Measurements from ENCODE around the gene TDRD9. TPM values are rescaled to one million over a fixed set of nuclear protein-coding genes. Genes with fewer than 3 reads are reported as not detected.

Gene TDRD9
- total RNA-seq (2014; rRNA removed; shearing (Covaris generic)) = 2.2 and 4.1 TPM in 2 replicates

GRCh38 chr14:103928011-103928890, at the start of gene TDRD9:
Gene TDRD9 (plus strand): TSS chr14:103928456. CDS start chr14:103928510, 54 bp downstream.
- H3K4me1 ChIP-seq (replicated peaks) = no peaks in the 10 kb centered on the region
- H3K36me3 ChIP-seq = no peaks in the 10 kb centered on the region
- DNase-seq (ENCODE audit: low read depth in 1 of 2, low spot score in 2 of 2) = no peak

DNA sequence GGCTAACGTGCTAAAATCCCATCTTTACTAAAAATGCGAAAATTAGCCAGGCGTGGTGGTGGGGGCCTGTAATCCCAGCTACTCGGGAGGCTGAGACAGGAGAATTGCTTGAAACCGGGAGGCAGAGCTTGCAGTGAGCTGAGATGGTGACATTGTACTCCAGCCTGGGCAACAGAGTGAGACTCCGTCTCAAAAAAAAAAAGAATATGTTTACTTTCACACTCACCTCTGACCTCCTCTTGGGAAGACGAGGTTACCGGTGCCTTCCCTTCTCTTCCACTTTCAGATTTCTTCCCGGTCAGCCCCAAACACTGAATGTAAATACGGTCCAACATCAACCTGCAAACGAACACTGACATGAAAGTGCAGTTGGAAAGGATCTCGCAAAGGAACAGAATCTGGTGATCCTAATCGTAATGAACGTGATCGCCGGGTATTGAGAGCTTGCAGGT, 49.1 kb upstream of the TDRD9 start:
- H3K36me3 ChIP-seq = no peaks in the 10 kb centered on the region
- no peak overlapping the region for H3K4me3 ChIP-seq
- H3K9me3 ChIP-seq (replicated peaks) = no peaks in the 10 kb centered on the region
- no peaks in the 10 kb centered on the region for H3K27me3 ChIP-seq (replicated peaks)
- H3K4me1 ChIP-seq (replicated peaks) = peaks cover 13% of the 10 kb centered on the region
- no peak overlapping the region for H3K27ac ChIP-seq
- no peak for DNase-seq (ENCODE audit: low read depth in 1 of 2, low spot score in 2 of 2)

More at GRCh38 chr14:103928011-103928890, at the start of gene TDRD9:
- H3K27ac ChIP-seq = no peak within 1 kb of the TSS
- H3K9me3 ChIP-seq (replicated peaks) = no peaks in the 10 kb centered on the region
- H3K4me3 ChIP-seq = no peak within 1 kb of the TSS
- H3K27me3 ChIP-seq (replicated peaks) = no peaks in the 10 kb centered on the region

- H3K4me3 ChIP-seq = no peak overlapping the region
- no peaks in the 10 kb centered on the region for H3K27me3 ChIP-seq (replicated peaks)
- H3K36me3 ChIP-seq = no peaks in the 10 kb centered on the region
- H3K9me3 ChIP-seq (replicated peaks) = no peaks in the 10 kb centered on the region
- DNase-seq (ENCODE audit: low read depth in 1 of 2, low spot score in 2 of 2) = no peak
- H3K4me1 ChIP-seq (replicated peaks) = peaks cover 13% of the 10 kb centered on the region
- H3K27ac ChIP-seq = no peak overlapping the region
Observed at GRCh38 chr14:103879570-103880347, 48.5 kb upstream of the TDRD9 start.

DNA sequence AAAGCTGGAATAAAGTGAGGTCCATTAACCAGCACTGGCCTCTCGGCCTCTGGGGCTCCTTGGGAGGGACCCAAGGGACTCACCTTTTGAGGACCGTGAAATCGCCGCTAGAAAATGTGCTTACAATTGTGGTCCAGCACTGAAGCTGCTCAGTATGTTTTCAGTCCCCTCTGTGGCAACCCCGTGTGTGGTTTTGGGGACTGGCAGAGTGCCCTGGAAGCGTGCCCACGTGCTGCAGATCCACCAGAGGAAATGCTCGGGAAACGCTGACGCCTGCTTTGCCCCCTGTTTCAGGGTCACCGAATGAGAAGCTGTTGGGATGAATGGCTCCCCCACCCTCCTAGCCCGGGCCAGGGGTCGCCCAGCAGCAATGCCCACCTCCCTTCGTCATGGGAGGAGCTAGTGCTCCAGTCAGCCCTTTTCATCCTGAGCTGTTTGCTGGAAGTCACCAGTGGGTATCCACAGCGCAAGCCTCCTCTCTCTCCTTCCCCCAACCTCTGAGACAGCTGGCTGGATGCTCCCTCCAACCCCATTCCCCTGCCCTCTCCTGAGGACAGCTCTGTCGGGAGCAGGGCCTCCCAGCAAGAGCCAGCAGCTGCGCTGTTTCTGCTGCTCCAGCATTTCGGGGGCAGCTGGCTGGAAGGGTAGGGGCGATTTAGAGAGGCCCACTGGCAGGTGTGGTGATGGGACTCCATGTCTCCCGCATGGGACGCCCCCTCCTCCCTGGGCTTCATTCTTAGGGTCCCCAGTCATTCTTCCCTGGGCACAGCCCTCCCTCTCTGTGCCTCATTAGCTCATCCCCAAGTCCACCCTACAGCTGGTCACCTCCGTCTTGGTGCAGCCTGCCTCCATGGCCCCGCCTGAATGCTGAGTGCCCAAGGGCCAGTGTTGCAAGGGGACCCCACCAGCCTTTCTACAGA, 47.6 kb upstream of the TDRD9 start:
- Histone ChIP-seq H3K27me3 (replicated peaks) (no peaks in the 10 kb centered on the region), H3K4me1 (replicated peaks) (peaks cover 13% of the 10 kb centered on the region), H3K9me3 (replicated peaks) (no peaks in the 10 kb centered on the region), H3K27ac (no peak overlapping the region), H3K36me3 (no peaks in the 10 kb centered on the region), H3K4me3 (no peak overlapping the region)
- DNase-seq (ENCODE audit: low read depth in 1 of 2, low spot score in 2 of 2) = peak; percentile 43 to 57

DNA sequence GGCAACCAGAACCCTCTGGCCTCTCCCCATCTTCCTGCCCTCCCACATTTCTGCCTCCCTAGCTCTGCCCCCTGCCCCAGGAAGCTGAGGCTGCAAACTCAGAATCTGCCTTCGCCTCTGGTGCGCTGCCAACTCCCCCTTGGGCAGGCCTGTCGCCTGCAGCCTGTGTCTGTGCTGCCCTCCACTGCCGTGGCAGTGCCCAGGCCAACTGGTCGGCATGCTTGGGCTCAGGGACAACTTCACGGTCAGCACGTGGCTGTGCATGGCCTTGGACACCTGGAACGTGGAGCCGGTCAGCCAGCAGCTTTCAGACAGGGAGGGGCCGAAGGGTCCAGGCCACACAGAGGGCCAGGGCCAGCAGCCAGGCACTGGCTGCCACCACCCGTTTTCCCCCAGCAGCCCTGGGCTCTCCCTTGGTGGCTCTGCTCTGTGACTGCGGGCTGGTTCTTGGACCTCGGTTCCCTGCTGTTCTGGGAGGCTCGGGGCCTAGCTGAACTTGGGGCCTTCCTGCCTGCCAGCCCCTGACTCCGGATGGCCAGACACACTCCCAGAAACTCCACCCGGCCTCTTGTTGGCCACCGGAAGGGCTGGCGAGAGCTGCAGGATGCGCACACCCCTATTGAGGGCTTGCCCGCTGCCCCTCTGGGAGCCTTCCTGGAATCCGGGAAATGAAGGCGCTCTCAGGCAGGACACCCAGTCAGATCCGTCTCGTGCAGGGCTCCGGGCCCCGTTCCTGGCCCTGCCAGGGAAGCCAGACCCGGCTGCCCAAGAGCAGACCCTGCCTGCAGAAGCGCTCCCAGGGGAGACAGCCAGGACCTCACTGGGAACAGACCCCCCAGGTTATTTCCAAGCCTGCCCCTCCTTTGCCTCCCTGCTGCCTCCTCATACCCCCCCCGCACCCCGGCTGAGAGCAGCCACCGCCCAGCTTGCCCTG, 46.7 kb upstream of the TDRD9 start:
- no peaks in the 10 kb centered on the region for H3K9me3 ChIP-seq (replicated peaks)
- peaks cover 13% of the 10 kb centered on the region for H3K4me1 ChIP-seq (replicated peaks)
- no peak overlapping the region for H3K27ac ChIP-seq
- no peaks in the 10 kb centered on the region for H3K36me3 ChIP-seq
- no peak overlapping the region for H3K4me3 ChIP-seq
- no peaks in the 10 kb centered on the region for H3K27me3 ChIP-seq (replicated peaks)
- no peak for DNase-seq (ENCODE audit: low read depth in 1 of 2, low spot score in 2 of 2)

GRCh38 chr14:103882503-103883262, 45.6 kb upstream of the TDRD9 start:
- Histone ChIP-seq H3K4me1 (replicated peaks) (peaks cover 13% of the 10 kb centered on the region), H3K9me3 (replicated peaks) (no peaks in the 10 kb centered on the region), H3K27ac (no peak overlapping the region), H3K27me3 (replicated peaks) (no peaks in the 10 kb centered on the region), H3K36me3 (no peaks in the 10 kb centered on the region), H3K4me3 (no peak overlapping the region)
- no peak for DNase-seq (ENCODE audit: low read depth in 1 of 2, low spot score in 2 of 2)

GRCh38 chr14:103883263-103883523, 45.1 kb upstream of the TDRD9 start:
- Histone ChIP-seq H3K4me1 (replicated peaks) (peaks cover 13% of the 10 kb centered on the region), H3K36me3 (no peaks in the 10 kb centered on the region), H3K27me3 (replicated peaks) (no peaks in the 10 kb centered on the region), H3K27ac (no peak overlapping the region), H3K9me3 (replicated peaks) (no peaks in the 10 kb centered on the region), H3K4me3 (no peak overlapping the region)
- no peak for DNase-seq (ENCODE audit: low read depth in 1 of 2, low spot score in 2 of 2)

DNA sequence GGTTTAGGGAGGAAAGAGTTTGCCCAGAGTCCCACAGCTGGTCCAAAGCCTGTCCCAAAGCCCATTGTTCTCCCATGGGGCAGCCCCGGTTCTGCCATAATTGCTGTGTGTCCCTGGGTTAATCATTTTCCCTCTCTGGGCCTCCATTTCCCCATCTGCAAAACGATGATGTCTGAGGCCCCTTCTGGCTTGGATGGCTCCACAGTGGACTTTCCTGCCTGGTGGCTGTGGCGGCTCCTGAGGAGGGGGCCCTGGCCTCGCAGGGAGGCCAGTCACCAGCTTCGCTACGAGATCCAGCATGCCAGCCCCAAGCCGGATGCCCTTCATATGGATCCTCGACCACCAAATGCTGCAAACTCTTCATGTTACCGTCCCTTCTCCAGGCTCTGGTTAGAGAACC, 43.4 kb upstream of the TDRD9 start:
- Histone ChIP-seq H3K9me3 (replicated peaks) (no peaks in the 10 kb centered on the region), H3K27ac (no peak overlapping the region), H3K4me3 (no peak overlapping the region), H3K4me1 (replicated peaks) (peaks cover 19% of the 10 kb centered on the region), H3K36me3 (no peaks in the 10 kb centered on the region), H3K27me3 (replicated peaks) (no peaks in the 10 kb centered on the region)
- no peak for DNase-seq (ENCODE audit: low read depth in 1 of 2, low spot score in 2 of 2)

DNA sequence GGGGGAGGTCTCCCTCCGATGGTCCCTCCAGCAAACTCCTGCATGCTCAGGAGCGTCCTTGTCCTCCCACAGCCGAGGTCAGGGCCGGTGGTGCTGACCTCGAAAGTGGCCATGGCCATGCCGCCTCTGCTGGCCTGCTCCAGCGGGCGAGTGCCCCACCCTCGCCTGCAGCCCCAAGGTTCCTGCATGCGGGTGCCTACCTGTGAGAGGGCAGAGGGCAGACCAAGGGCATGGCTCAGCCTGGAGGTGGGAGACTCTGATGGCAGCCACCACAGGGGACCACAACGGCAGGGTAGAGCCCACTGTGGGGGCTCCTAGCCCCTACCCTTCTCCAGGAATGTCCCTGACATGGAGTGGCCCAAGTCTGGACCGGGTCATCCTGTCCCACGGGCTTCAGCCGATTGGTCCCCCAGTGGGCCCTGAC, 42.7 kb upstream of the TDRD9 start:
- no peak for DNase-seq (ENCODE audit: low read depth in 1 of 2, low spot score in 2 of 2)
- no peaks in the 10 kb centered on the region for H3K36me3 ChIP-seq
- H3K27me3 ChIP-seq (replicated peaks) = no peaks in the 10 kb centered on the region
- H3K9me3 ChIP-seq (replicated peaks) = no peaks in the 10 kb centered on the region
- H3K4me1 ChIP-seq (replicated peaks) = peaks cover 15% of the 10 kb centered on the region
- no peak overlapping the region for H3K4me3 ChIP-seq
- no peak overlapping the region for H3K27ac ChIP-seq

GRCh38 chr14:103886304-103887169, 41.7 kb upstream of the TDRD9 start:
- Histone ChIP-seq H3K36me3 (no peaks in the 10 kb centered on the region), H3K4me3 (no peak overlapping the region), H3K9me3 (replicated peaks) (no peaks in the 10 kb centered on the region), H3K27ac (no peak overlapping the region), H3K27me3 (replicated peaks) (no peaks in the 10 kb centered on the region), H3K4me1 (replicated peaks) (peaks cover 13% of the 10 kb centered on the region)
- DNase-seq (ENCODE audit: low read depth in 1 of 2, low spot score in 2 of 2) = no peak

- H3K27ac ChIP-seq = no peak overlapping the region
- no peaks in the 10 kb centered on the region for H3K36me3 ChIP-seq
- H3K27me3 ChIP-seq (replicated peaks) = no peaks in the 10 kb centered on the region
- no peak for DNase-seq (ENCODE audit: low read depth in 1 of 2, low spot score in 2 of 2)
- peaks cover 13% of the 10 kb centered on the region for H3K4me1 ChIP-seq (replicated peaks)
- H3K9me3 ChIP-seq (replicated peaks) = no peaks in the 10 kb centered on the region
- no peak overlapping the region for H3K4me3 ChIP-seq
Observed at GRCh38 chr14:103887170-103887501, 41.1 kb upstream of the TDRD9 start.
